NCI-H2171 treated with DMSO at 0.1 percent for 48 hours (cell line): ENCODE measurements around the gene TMSB15B.
"Not testable (repeated sequence)": the region's sequence is repeated elsewhere in the genome, so short reads cannot be mapped to it uniquely, and the experiment has no call there.

Source experiments
- DNase-seq: peaks from one replicate; lab custom pipeline; 2025; lab: John Stamatoyannopoulos, UW

The TMSB15B gene

GRCh38 chrX:103962411-103963278 lies at the start of gene TMSB15B:
Gene TMSB15B (plus strand): TSS chrX:103962627.
- not testable (repeated sequence) for DNase-seq

GRCh38 chrX:103913356-103914020 lies 48.9 kb upstream of the TMSB15B start:
- no peak for DNase-seq

GRCh38 chrX:103918050-103918449 lies 44.4 kb upstream of the TMSB15B start:
- peak; percentile 86 for DNase-seq

GRCh38 chrX:103918571-103919269 lies 43.7 kb upstream of the TMSB15B start:
- peak; percentile 61 for DNase-seq

GRCh38 chrX:103919270-103919637 lies 43.2 kb upstream of the TMSB15B start:
- DNase-seq, result peak; percentile 65

- not testable (repeated sequence) for DNase-seq
These were observed 41.9 kb upstream of the TMSB15B start for GRCh38 chrX:103920515-103920914.

- DNase-seq, result no peak
These were observed 35.4 kb upstream of the TMSB15B start for GRCh38 chrX:103927030-103927429.

- no peak for DNase-seq
These were observed 34.8 kb upstream of the TMSB15B start for GRCh38 chrX:103927633-103928032.

- no peak for DNase-seq
These were observed 30.3 kb upstream of the TMSB15B start for GRCh38 chrX:103932133-103932532.

GRCh38 chrX:103940257-103940656 lies 22.2 kb upstream of the TMSB15B start:
- not testable (repeated sequence) for DNase-seq

- DNase-seq, result peak; percentile 1
These were observed 21.0 kb upstream of the TMSB15B start for GRCh38 chrX:103941201-103941975.

GRCh38 chrX:103949506-103949905 lies 12.9 kb upstream of the TMSB15B start:
- no peak for DNase-seq

GRCh38 chrX:103953353-103953752 lies 9.1 kb upstream of the TMSB15B start:
- no peak for DNase-seq

- no peak for DNase-seq
These were observed 8.2 kb upstream of the TMSB15B start for GRCh38 chrX:103954259-103954658.

GRCh38 chrX:103960599-103960998 lies 1.8 kb upstream of the TMSB15B start:
- not testable (repeated sequence) for DNase-seq

- DNase-seq, result not testable (repeated sequence)
These were observed 21.1 kb downstream of the TMSB15B start for GRCh38 chrX:103983508-103983907.

- DNase-seq, result no peak
These were observed 36.8 kb downstream of the TMSB15B start for GRCh38 chrX:103999234-103999633.

- no peak for DNase-seq
These were observed 46.4 kb downstream of the TMSB15B start for GRCh38 chrX:104008831-104009230.

- no peak for DNase-seq
These were observed 50.7 kb downstream of the TMSB15B start for GRCh38 chrX:104013158-104013557.

GRCh38 chrX:104013606-104014005 lies 51.2 kb downstream of the TMSB15B start, which contains the start of gene H2BW1:
Gene H2BW1 (minus strand): TSS chrX:104013708. CDS start chrX:104013576, 132 bp downstream.
- no peak for DNase-seq

- DNase-seq, result not testable (repeated sequence)
These were observed 53.1 kb downstream of the TMSB15B start for GRCh38 chrX:104015576-104015975.
